DOHH2 (cell line): Measurements from ENCODE around the gene PIGBOS1.

Experiments
- EZH2phosphoT487 ChIP-seq: fragments of 200-600 bp; sonication (generic); IDR thresholded peaks from 2 replicates; pipeline ENCODE4 v1.6.1; 2017; ENCODE audit warnings: borderline replicate concordance, mild to moderate bottlenecking, antibody characterized with exemption, low read length, moderate library complexity, mixed read lengths
- TF ChIP-seq, protein P1 (sequence below): fragments of 200-600 bp; sonication (generic); IDR thresholded peaks from one replicate; pipeline ENCODE4 v1.5.1; 2014; ENCODE audit warnings: antibody characterized with exemption, mild to moderate bottlenecking, low read depth, low read length; ENCODE audit not compliant: poor library complexity, severe bottlenecking

GRCh38 chr15:55267401-55268175, 51.3 kb downstream of the PIGBOS1 start:
- TF ChIP-seq, protein P1, sequence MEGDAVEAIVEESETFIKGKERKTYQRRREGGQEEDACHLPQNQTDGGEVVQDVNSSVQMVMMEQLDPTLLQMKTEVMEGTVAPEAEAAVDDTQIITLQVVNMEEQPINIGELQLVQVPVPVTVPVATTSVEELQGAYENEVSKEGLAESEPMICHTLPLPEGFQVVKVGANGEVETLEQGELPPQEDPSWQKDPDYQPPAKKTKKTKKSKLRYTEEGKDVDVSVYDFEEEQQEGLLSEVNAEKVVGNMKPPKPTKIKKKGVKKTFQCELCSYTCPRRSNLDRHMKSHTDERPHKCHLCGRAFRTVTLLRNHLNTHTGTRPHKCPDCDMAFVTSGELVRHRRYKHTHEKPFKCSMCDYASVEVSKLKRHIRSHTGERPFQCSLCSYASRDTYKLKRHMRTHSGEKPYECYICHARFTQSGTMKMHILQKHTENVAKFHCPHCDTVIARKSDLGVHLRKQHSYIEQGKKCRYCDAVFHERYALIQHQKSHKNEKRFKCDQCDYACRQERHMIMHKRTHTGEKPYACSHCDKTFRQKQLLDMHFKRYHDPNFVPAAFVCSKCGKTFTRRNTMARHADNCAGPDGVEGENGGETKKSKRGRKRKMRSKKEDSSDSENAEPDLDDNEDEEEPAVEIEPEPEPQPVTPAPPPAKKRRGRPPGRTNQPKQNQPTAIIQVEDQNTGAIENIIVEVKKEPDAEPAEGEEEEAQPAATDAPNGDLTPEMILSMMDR, result no peak
- no peak for TF ChIP-seq EZH2phosphoT487
